Erythroblast (primary cell): ENCODE measurements around the gene TAL1.

ENCODE experiments used
- GATA1 ChIP-seq: IDR thresholded peaks from 2 replicates; pipeline ENCODE4 v1.6.1; 2011; ENCODE audit warnings: low read depth, mild to moderate bottlenecking, control low read depth, low read length, moderate library complexity
- POLR2A ChIP-seq: IDR thresholded peaks from 2 replicates; pipeline ENCODE4 v1.6.1; 2011; ENCODE audit warnings: mild to moderate bottlenecking, low read length

- no peak for TF ChIP-seq POLR2A
- TF ChIP-seq GATA1, result no peak
Measured at GRCh38 chr1:47249755-47250154, 17.7 kb upstream of the TAL1 start.
